Mammary epithelial cell (primary cell): ENCODE data around the gene ULBP3.
"Not testable (repeated sequence)": the region's sequence is repeated elsewhere in the genome, so short reads cannot be mapped to it uniquely, and the experiment has no call there.

Source experiments
- CTCF ChIP-seq, 2 donors: IDR thresholded peaks in 1 of 2; conservative IDR thresholded peaks in 1 of 2; 2 replicates each; pipeline ENCODE4 v1.5.1; 2011 to 2012; ENCODE audit warnings: inconsistent platforms in 2 of 2, low read length in 2 of 2, mild to moderate bottlenecking in 2 of 2, control low read depth in 1 of 2, low read depth in 1 of 2; ENCODE audit not compliant: insufficient read depth in 1 of 2; ENCODE audit errors: extremely low read depth in 1 of 2
- EZH2 ChIP-seq: IDR thresholded peaks from 2 replicates; pipeline ENCODE4 v1.6.1; 2012; ENCODE audit warnings: low read length, inconsistent platforms, borderline replicate concordance

GRCh38 chr6:150021870-150022269 is 47.1 kb downstream of the ULBP3 start:
- not testable (repeated sequence) for TF ChIP-seq EZH2; CTCF (conservative IDR thresholded peaks at IDR 0.05 in 1 of 2, IDR thresholded peaks at IDR 0.05 in 1 of 2; ENCODE audit: extremely low read depth in 1 of 2, insufficient read depth in 1 of 2, low read depth in 1 of 2, low read length in 2 of 2)
